ENCODE results near the gene GOSR2.

Gene GOSR2

GRCh38 chr17:46890638-46891037 lies 32.3 kb upstream of the GOSR2 start:
- DNase-seq (ENCODE audit: extremely low read depth, low read depth) = no peak
- H3K4me3 ChIP-seq (replicated peaks; ENCODE audit: low read depth, low read length) = no peak overlapping the region
- TF ChIP-seq CTCF (IDR thresholded peaks at IDR 0.05; ENCODE audit: low read depth, low read length, missing control alignments) = no peak

- DNase-seq (ENCODE audit: extremely low read depth, low read depth) = no peak
- no peak for TF ChIP-seq CTCF (IDR thresholded peaks at IDR 0.05; ENCODE audit: low read depth, low read length, missing control alignments)
- H3K4me3 ChIP-seq (replicated peaks; ENCODE audit: low read depth, low read length) = no peak overlapping the region
These were observed 30.7 kb upstream of the GOSR2 start for GRCh38 chr17:46892192-46892703.

GRCh38 chr17:46894024-46894423 lies 28.9 kb upstream of the GOSR2 start:
- no peak for TF ChIP-seq CTCF (IDR thresholded peaks at IDR 0.05; ENCODE audit: low read depth, low read length, missing control alignments)
- DNase-seq (ENCODE audit: extremely low read depth, low read depth) = no peak
- H3K4me3 ChIP-seq (replicated peaks; ENCODE audit: low read depth, low read length) = no peak overlapping the region

- no peak for TF ChIP-seq CTCF (IDR thresholded peaks at IDR 0.05; ENCODE audit: low read depth, low read length, missing control alignments)
- no peak for DNase-seq (ENCODE audit: extremely low read depth, low read depth)
- H3K4me3 ChIP-seq (replicated peaks; ENCODE audit: low read depth, low read length) = no peak overlapping the region
These were observed 28.3 kb upstream of the GOSR2 start for GRCh38 chr17:46894476-46895151.

GRCh38 chr17:46895171-46895570 lies 27.8 kb upstream of the GOSR2 start:
- H3K4me3 ChIP-seq (replicated peaks; ENCODE audit: low read depth, low read length) = no peak overlapping the region
- DNase-seq (ENCODE audit: extremely low read depth, low read depth) = no peak
- TF ChIP-seq CTCF (IDR thresholded peaks at IDR 0.05; ENCODE audit: low read depth, low read length, missing control alignments) = no peak

- DNase-seq (ENCODE audit: extremely low read depth, low read depth) = no peak
- TF ChIP-seq CTCF (IDR thresholded peaks at IDR 0.05; ENCODE audit: low read depth, low read length, missing control alignments) = no peak
- H3K4me3 ChIP-seq (replicated peaks; ENCODE audit: low read depth, low read length) = no peak overlapping the region
These were observed 26.0 kb upstream of the GOSR2 start for GRCh38 chr17:46896991-46897390.

GRCh38 chr17:46898364-46898763 lies 24.6 kb upstream of the GOSR2 start:
- no peak for DNase-seq (ENCODE audit: extremely low read depth, low read depth)
- H3K4me3 ChIP-seq (replicated peaks; ENCODE audit: low read depth, low read length) = no peak overlapping the region
- no peak for TF ChIP-seq CTCF (IDR thresholded peaks at IDR 0.05; ENCODE audit: low read depth, low read length, missing control alignments)

Data from HFF-Myc (cell line).